Endothelial cell of umbilical vein (primary cell): ENCODE measurements around the gene SFI1. TPM values are rescaled to one million over a fixed set of nuclear protein-coding genes. Genes with fewer than 3 reads are reported as not detected.
A peak's percentile ranks its signal among the peaks of the same experiment; 100 is the strongest.

Experiments
- BruUV-seq: library from RNA; stranded (reverse); fragments of 400-500 nt; replicated peaks from 2 replicates; lab custom pipeline; 2021; lab: Mats Ljungman, UMichigan
- CTCF ChIA-PET: fragments of 300-600, 350-600 bp; sonication (Branson Sonifier 250); formaldehyde crosslinking; loops from one replicate; lab custom pipeline; 2021; ENCODE audit warnings: antibody characterized with exemption, inconsistent platforms; lab: Charles Lee
- POLR2A ChIA-PET: fragments of 300-600, 350-600 bp; sonication (Branson Sonifier 250); formaldehyde crosslinking; loops from one replicate; lab custom pipeline; 2021; ENCODE audit warnings: antibody characterized with exemption, inconsistent platforms; lab: Charles Lee
- DNase-seq: peaks from one replicate; pipeline ENCODE4 v3.0.0-alpha.2; 2011; ENCODE audit warnings: low read depth, low spot score
- FAIRE-seq: peaks from 2 replicates; lab custom pipeline; 2011; peaks lifted over from hg19 to GRCh38; lab: Jason Lieb, UNC
- H2AFZ ChIP-seq: 2 replicates; pipeline ENCODE4 v1.6.0; 2012; ENCODE audit warnings: low read depth, low read length, control low read depth, inconsistent platforms
- H3K27ac ChIP-seq: 2 replicates; pipeline ENCODE4 v1.5.1; 2011; ENCODE audit warnings: low read depth, mild to moderate bottlenecking, control low read depth, low read length, moderate library complexity; ENCODE audit not compliant: insufficient read depth
- H3K27me3 ChIP-seq, 2 experiments: 2 replicates each; pipeline versions ENCODE4 v1.6.0 to v1.6.1; 2011; ENCODE audit warnings: low read length in 2 of 2, mixed read lengths in 1 of 2; ENCODE audit not compliant: control insufficient read depth in 2 of 2, insufficient read depth in 2 of 2
- H3K36me3 ChIP-seq, 2 experiments: 2 replicates in 1 of 2; 3 replicates in 1 of 2; pipeline ENCODE4 v1.5.1; 2011; ENCODE audit warnings: low read length in 2 of 2, mild to moderate bottlenecking in 1 of 2, moderate library complexity in 1 of 2; ENCODE audit not compliant: control insufficient read depth in 2 of 2, insufficient read depth in 2 of 2; ENCODE audit errors: extremely low read depth in 1 of 2
- H3K4me1 ChIP-seq: 3 replicates; pipeline ENCODE4 v1.5.1; 2011; ENCODE audit warnings: mild to moderate bottlenecking, low read length; ENCODE audit not compliant: control insufficient read depth, insufficient read depth; ENCODE audit errors: extremely low read depth
- H3K4me2 ChIP-seq: 2 replicates; pipeline ENCODE4 v1.6.1; 2011; ENCODE audit warnings: low read length, control low read depth, mixed read lengths; ENCODE audit not compliant: insufficient read depth
- H3K4me3 ChIP-seq, 3 experiments: fragments of 200-600 bp in 1 of 3; sonication (generic), shearing (Covaris generic) in 1 of 3; replicated peaks in 1 of 3; 2 replicates each; pipeline ENCODE4 v1.5.1; 2011 to 2016; ENCODE audit warnings: control low read depth in 3 of 3, low read length in 3 of 3, mild to moderate bottlenecking in 2 of 3, inconsistent platforms in 1 of 3, low read depth in 1 of 3, moderate library complexity in 1 of 3; ENCODE audit not compliant: insufficient read depth in 1 of 3
- H3K79me2 ChIP-seq: 2 replicates; pipeline ENCODE4 v1.6.0; 2012; ENCODE audit warnings: low read length, inconsistent platforms; ENCODE audit not compliant: control insufficient read depth, insufficient read depth
- H3K9ac ChIP-seq: replicated peaks from 2 replicates; pipeline ENCODE3; 2011; ENCODE audit warnings: low read length, control low read depth; ENCODE audit not compliant: insufficient read depth; ENCODE audit errors: extremely low read depth
- H3K9me1 ChIP-seq: replicated peaks from 3 replicates; pipeline ENCODE4 v1.6.0; 2011; ENCODE audit warnings: mild to moderate bottlenecking, low read length; ENCODE audit not compliant: control insufficient read depth, insufficient read depth; ENCODE audit errors: extremely low read depth
- H3K9me3 ChIP-seq: replicated peaks from 2 replicates; pipeline ENCODE4 v1.5.1; 2012; ENCODE audit warnings: low read length, inconsistent platforms; ENCODE audit not compliant: control insufficient read depth, insufficient read depth
- H4K20me1 ChIP-seq: replicated peaks from 2 replicates; pipeline ENCODE3; 2011; ENCODE audit warnings: mild to moderate bottlenecking, low read length; ENCODE audit not compliant: control insufficient read depth, insufficient read depth; ENCODE audit errors: extremely low read depth
- CTCF ChIP-seq, 2 donors: IDR thresholded peaks; 1 replicate in 1 of 2; 2 replicates in 1 of 2; pipeline ENCODE4 v1.5.1; 2011; ENCODE audit warnings: low read length in 2 of 2, mild to moderate bottlenecking in 2 of 2, moderate library complexity in 2 of 2, control low read depth in 1 of 2, inconsistent platforms in 1 of 2, low read depth in 1 of 2; ENCODE audit not compliant: insufficient read depth in 1 of 2; ENCODE audit errors: extremely low read depth in 1 of 2
- FOS ChIP-seq: IDR thresholded peaks from 2 replicates; pipeline ENCODE4 v1.6.1; 2011; ENCODE audit warnings: mild to moderate bottlenecking, low read length, moderate library complexity, borderline replicate concordance; ENCODE audit not compliant: insufficient read depth
- GATA2 ChIP-seq: IDR thresholded peaks from 2 replicates; pipeline ENCODE4 v1.7.0; 2011; ENCODE audit warnings: low read depth, mild to moderate bottlenecking, moderate library complexity, mixed read lengths, low read length; ENCODE audit not compliant: insufficient read length, insufficient read depth
- JUN ChIP-seq: IDR thresholded peaks from 2 replicates; pipeline ENCODE4 v1.6.1; 2011; ENCODE audit warnings: borderline replicate concordance, low read depth; ENCODE audit not compliant: insufficient read length, insufficient read depth
- MYC ChIP-seq: IDR thresholded peaks from one replicate; pipeline ENCODE4 v1.6.1; 2011; ENCODE audit warnings: mild to moderate bottlenecking, low read depth, low read length
- dilution Hi-C: fragments of 300-500 bp; cut with MboI; formaldehyde crosslinking; loops from one replicate; pipeline ENCODE4 v1.15.0; 2019; ENCODE audit warnings: low sequenced_read_pairs; ENCODE audit not compliant: extremely low pct_ligation_motif_present
- intact Hi-C: fragments of 100-400 bp; cut with micrococcal nuclease; formaldehyde crosslinking; loops from one replicate; pipeline ENCODE4 v1.10.0; 2022
- polyA plus RNA-seq, 4 experiments: library from polyadenylated mRNA; depleted of rRNA in 3 of 4; stranded (reverse) in 3 of 4; unstranded in 1 of 4; fragments of >200 nt; gene quantifications; 2 replicates each; pipeline versions ENCODE4 v1.2.1 to v1.2.3, GENCODE V29; 2011 to 2012; ENCODE audit warnings: missing spikeins in 1 of 4
- total RNA-seq: library from RNA; stranded (reverse); gene quantifications from 2 replicates; pipeline ENCODE4 v1.2.3, GENCODE V29; 2021

The SFI1 gene
- total and polyA plus RNA-seq, 2 donors (not counting 3 experiments of a cell fraction or from before 2014, with no cell fraction given) = 12.5 to 46.4 TPM

DNA sequence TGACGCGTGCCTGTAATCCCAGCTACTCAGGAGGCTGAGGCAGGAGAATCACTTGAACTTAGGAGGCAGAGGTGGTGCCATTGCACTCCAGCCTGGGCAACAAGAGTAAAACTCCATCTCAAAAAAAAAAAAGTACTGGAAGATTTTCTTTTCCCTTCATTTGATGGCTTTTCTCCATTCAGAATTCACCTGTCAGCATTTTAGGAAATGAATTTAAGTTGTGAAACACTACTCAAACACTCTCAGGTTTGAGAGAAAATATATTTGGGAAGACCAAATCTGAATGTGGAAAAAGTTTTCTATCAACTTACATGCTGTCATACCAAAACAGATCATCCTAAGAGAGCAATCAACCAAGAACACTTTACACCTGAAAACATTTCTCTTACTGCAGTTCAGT is 9.4 kb upstream of the SFI1 start:
- ChIA-PET CTCF (no interaction called here), POLR2A (no interaction called here)
- H3K4me3 ChIP-seq = no peak overlapping the region
- no peak overlapping the region for H3K4me2 ChIP-seq
- dilution Hi-C loops (no loop called here), intact Hi-C loops (no loop called here)
- H3K4me1 ChIP-seq = peaks cover 24% of the 10 kb centered on the region
- H3K36me3 ChIP-seq = peaks cover 8 to 15% of the 10 kb centered on the region in 2 experiments
- H2AFZ ChIP-seq = no peak overlapping the region
- H3K9ac ChIP-seq = no peak overlapping the region
- FAIRE-seq = no peak
- no peaks in the 10 kb centered on the region for H3K27me3 ChIP-seq
- no peaks in the 10 kb centered on the region for H3K9me3 ChIP-seq
- H3K9me1 ChIP-seq = no peaks in the 10 kb centered on the region
- no TSS peak for BruUV-seq
- TF ChIP-seq FOS = no peak
- TF ChIP-seq JUN = no peak
- TF ChIP-seq CTCF (IDR thresholded peaks at IDR 0.05; ENCODE audit: extremely low read depth in 1 of 2, insufficient read depth in 1 of 2, low read depth in 1 of 2, low read length in 2 of 2) = no peak
- no peak for TF ChIP-seq MYC
- H4K20me1 ChIP-seq = no peaks in the 10 kb centered on the region
- peaks cover 59% of the 10 kb centered on the region for H3K79me2 ChIP-seq
- H3K27ac ChIP-seq = no peak overlapping the region
- DNase-seq = no peak

DNA sequence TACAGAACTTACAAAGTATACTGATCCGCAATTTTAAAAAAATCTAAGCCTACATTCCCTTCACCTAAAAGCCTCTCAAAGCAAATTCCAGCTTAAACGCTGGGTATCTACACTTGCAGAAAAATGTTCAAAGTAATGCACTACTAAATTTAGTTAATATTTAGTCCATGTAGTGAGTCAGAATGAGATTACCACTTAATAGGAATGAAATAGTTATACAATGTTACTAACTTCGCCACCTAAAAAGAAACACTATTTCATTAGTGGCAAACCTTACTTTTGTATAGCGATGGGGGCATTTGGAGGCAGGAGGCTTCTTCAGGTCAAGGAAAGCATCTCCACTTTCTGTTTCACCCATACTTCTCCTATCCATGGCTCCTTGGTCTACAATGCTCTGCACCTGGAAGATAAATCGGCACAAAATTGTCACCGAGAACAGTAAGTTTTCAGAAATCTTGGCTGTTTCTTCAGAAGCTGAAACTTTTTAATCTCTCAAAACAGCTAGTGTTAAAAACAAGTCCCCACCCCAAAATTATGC is 7.9 kb upstream of the SFI1 start:
- peak overlapping the region; percentile 84 for H3K27ac ChIP-seq
- H3K9ac ChIP-seq = peak overlapping the region; percentile 91
- H2AFZ ChIP-seq = no peak overlapping the region
- H3K27me3 ChIP-seq = no peaks in the 10 kb centered on the region
- dilution Hi-C loops (no loop called here), intact Hi-C loops (loop anchor here (2.0 kb wide), 2 partner anchors 42 to 142 kb away; no protein-coding TSS in a partner anchor)
- peaks cover 47% of the 10 kb centered on the region for H3K79me2 ChIP-seq
- peaks cover 3 to 11% of the 10 kb centered on the region in 2 experiments for H3K36me3 ChIP-seq
- peak overlapping the region; percentile 85 for H3K4me2 ChIP-seq
- H4K20me1 ChIP-seq = no peaks in the 10 kb centered on the region
- H3K9me3 ChIP-seq = no peaks in the 10 kb centered on the region
- H3K4me1 ChIP-seq = peaks cover 24% of the 10 kb centered on the region
- DNase-seq = no peak
- POLR2A ChIA-PET = no interaction called here
- TF ChIP-seq MYC (no peak), GATA2 (no peak)
- peak; percentile 24 for FAIRE-seq
- peak overlapping the region; percentile 85 to 96 (median 87) for H3K4me3 ChIP-seq
- no peaks in the 10 kb centered on the region for H3K9me1 ChIP-seq
- CTCF ChIA-PET = interaction anchor here (1.7 to 3.1 kb wide), 2 partner anchors 11 to 37 kb away, joined by 8 to 9 read pairs; no protein-coding TSS in a partner anchor
- BruUV-seq = TSS peak; percentile 15
